GM20000 (cell line): ENCODE data around the gene SMOC2.
"Not testable (repeated sequence)": the region's sequence is repeated elsewhere in the genome, so short reads cannot be mapped to it uniquely, and the experiment has no call there.

Experiments
- DNase-seq: peaks from one replicate; pipeline ENCODE4 v3.0.0; 2012; ENCODE audit warnings: low spot score
- CTCF ChIP-seq: IDR thresholded peaks from 2 replicates; pipeline ENCODE4 v1.5.1; 2012; ENCODE audit warnings: mild to moderate bottlenecking, control low read depth; ENCODE audit errors: extremely low read depth, missing control alignments

SMOC2 gene

GRCh38 chr6:168698923-168699322 lies 257.9 kb downstream of the SMOC2 start:
- no peak for DNase-seq
- TF ChIP-seq CTCF: no peak

GRCh38 chr6:168699631-168700295 lies 258.8 kb downstream of the SMOC2 start:
- no peak for DNase-seq
- TF ChIP-seq CTCF: no peak

GRCh38 chr6:168700880-168701279 lies 259.9 kb downstream of the SMOC2 start:
- TF ChIP-seq CTCF: no peak
- no peak for DNase-seq

GRCh38 chr6:168703990-168704389 lies 263.0 kb downstream of the SMOC2 start:
- DNase-seq: no peak
- no peak for TF ChIP-seq CTCF

GRCh38 chr6:168704678-168705077 lies 263.7 kb downstream of the SMOC2 start:
- no peak for TF ChIP-seq CTCF
- DNase-seq: no peak

GRCh38 chr6:168705271-168705670 lies 264.3 kb downstream of the SMOC2 start:
- not testable (repeated sequence) for DNase-seq

GRCh38 chr6:168706471-168707177 lies 265.6 kb downstream of the SMOC2 start:
- TF ChIP-seq CTCF: no peak
- no peak for DNase-seq

- no peak for TF ChIP-seq CTCF
- DNase-seq: no peak
Measured at GRCh38 chr6:168708526-168708925, 267.5 kb downstream of the SMOC2 start.
